CD4-positive, alpha-beta T cell treated with Interleukin-17A for 1 hour (primary cell): Measurements from ENCODE around the gene KCNMA1.

Source experiments
- DNase-seq: peaks from one replicate; pipeline ENCODE4 v3.0.0-alpha.2; 2020

KCNMA1 gene

GRCh38 chr10:77087366-77087765, 550.2 kb downstream of the KCNMA1 start:
- no peak for DNase-seq

GRCh38 chr10:77086081-77086480, 551.5 kb downstream of the KCNMA1 start:
- DNase-seq = no peak

GRCh38 chr10:77085344-77085743, 552.3 kb downstream of the KCNMA1 start:
- DNase-seq = no peak

GRCh38 chr10:77084431-77085144, 553.0 kb downstream of the KCNMA1 start:
- no peak for DNase-seq

- DNase-seq = no peak
These were observed 554.9 kb downstream of the KCNMA1 start for GRCh38 chr10:77082601-77083252.

- no peak for DNase-seq
These were observed 556.1 kb downstream of the KCNMA1 start for GRCh38 chr10:77081481-77081891.

- no peak for DNase-seq
These were observed 557.1 kb downstream of the KCNMA1 start for GRCh38 chr10:77080361-77081027.

- DNase-seq = no peak
These were observed 557.9 kb downstream of the KCNMA1 start for GRCh38 chr10:77079592-77080300.

GRCh38 chr10:77077316-77077945, 560.2 kb downstream of the KCNMA1 start:
- no peak for DNase-seq

- DNase-seq = no peak
These were observed 561.7 kb downstream of the KCNMA1 start for GRCh38 chr10:77075926-77076325.

- DNase-seq = no peak
These were observed 563.4 kb downstream of the KCNMA1 start for GRCh38 chr10:77074104-77074624.

GRCh38 chr10:77073663-77073960, 564.0 kb downstream of the KCNMA1 start:
- DNase-seq = no peak

- no peak for DNase-seq
These were observed 564.6 kb downstream of the KCNMA1 start for GRCh38 chr10:77072836-77073662.

GRCh38 chr10:77072361-77072835, 565.2 kb downstream of the KCNMA1 start:
- no peak for DNase-seq

- no peak for DNase-seq
These were observed 565.7 kb downstream of the KCNMA1 start for GRCh38 chr10:77071956-77072355.

GRCh38 chr10:77071001-77071511, 566.6 kb downstream of the KCNMA1 start:
- no peak for DNase-seq

GRCh38 chr10:77070346-77070745, 567.3 kb downstream of the KCNMA1 start:
- DNase-seq = no peak

- no peak for DNase-seq
These were observed 568.6 kb downstream of the KCNMA1 start for GRCh38 chr10:77068969-77069368.

GRCh38 chr10:77068272-77068671, 569.3 kb downstream of the KCNMA1 start:
- no peak for DNase-seq

- DNase-seq = no peak
These were observed 575.2 kb downstream of the KCNMA1 start for GRCh38 chr10:77062381-77062780.

- no peak for DNase-seq
These were observed 576.7 kb downstream of the KCNMA1 start for GRCh38 chr10:77060913-77061312.

- no peak for DNase-seq
These were observed 581.0 kb downstream of the KCNMA1 start for GRCh38 chr10:77056650-77057049.
